HG02610 (cell line): Measurements from ENCODE around the gene PLIN3.
A peak's percentile ranks its signal among the peaks of the same experiment; 100 is the strongest.
"Not testable (repeated sequence)": the region's sequence is repeated elsewhere in the genome, so short reads cannot be mapped to it uniquely, and the experiment has no call there.

Experiments
- ATAC-seq: cut with Tn5 transposase; IDR thresholded peaks from one replicate; pipeline ENCODE4 v1.9.1; 2021; ENCODE audit warnings: mild to moderate bottlenecking, moderate library complexity; ENCODE audit not compliant: unreplicated experiment

Gene PLIN3

DNA sequence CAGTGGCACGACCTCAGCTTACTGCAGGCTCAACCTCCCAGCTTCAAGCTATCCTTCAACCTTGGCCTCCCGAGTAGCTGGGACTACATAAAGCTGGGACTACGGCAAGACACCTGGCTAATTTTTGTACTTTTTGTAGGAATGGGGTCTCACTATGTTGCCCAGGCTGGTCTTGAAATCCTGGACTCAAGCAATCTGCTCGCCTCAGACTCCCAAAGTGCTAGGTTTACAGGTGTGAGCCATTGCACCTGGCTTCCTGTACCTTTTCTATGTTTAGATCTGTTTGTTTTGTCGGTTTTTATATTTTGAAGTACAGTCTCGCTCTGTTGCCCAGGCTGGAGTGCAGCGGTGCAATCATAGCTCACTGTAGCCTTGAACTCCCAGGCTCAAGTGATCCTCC is 18.4 kb downstream of the PLIN3 start:
- no peak for ATAC-seq

DNA sequence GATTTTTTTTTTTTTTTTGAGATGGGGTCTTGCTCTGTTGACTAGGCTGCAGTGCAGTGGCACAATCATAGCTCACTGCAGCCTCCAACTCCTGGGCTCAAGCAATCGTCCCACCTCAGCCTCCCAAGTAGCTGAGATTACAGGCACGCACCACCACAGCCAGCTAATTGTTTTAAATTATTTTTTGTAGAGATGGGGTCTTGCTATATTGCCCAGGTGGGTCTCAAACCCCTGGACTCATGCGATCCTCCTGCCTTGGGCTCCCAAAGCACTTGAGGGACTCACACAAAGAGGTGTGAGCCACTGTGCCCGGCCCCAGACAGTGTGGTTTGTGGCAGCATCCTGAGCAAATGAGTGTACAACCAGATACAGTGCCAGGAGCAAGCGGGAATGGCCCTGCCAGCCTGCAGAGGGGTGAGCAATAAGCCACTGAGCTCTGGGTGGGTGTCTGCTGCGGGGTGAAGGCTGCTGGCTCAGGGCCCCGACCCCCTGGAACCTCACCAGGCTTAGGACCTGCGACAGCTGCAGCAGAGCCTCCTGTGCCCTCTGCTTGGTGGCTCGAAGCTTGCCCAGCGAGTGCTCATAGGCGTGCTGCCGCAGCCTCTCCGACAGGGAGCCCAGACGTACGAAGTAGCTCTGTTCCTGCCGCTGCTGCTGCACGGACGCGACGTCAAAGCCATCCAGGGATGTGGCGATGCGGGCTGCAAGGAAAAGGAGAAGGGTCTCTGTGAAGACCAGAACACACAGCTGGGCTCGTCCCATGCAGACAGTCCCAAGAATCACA is 20.1 kb downstream of the PLIN3 start:
- no peak for ATAC-seq

- not testable (repeated sequence) for ATAC-seq
Observed at GRCh38 chr19:4845975-4846374, 21.5 kb downstream of the PLIN3 start.

DNA sequence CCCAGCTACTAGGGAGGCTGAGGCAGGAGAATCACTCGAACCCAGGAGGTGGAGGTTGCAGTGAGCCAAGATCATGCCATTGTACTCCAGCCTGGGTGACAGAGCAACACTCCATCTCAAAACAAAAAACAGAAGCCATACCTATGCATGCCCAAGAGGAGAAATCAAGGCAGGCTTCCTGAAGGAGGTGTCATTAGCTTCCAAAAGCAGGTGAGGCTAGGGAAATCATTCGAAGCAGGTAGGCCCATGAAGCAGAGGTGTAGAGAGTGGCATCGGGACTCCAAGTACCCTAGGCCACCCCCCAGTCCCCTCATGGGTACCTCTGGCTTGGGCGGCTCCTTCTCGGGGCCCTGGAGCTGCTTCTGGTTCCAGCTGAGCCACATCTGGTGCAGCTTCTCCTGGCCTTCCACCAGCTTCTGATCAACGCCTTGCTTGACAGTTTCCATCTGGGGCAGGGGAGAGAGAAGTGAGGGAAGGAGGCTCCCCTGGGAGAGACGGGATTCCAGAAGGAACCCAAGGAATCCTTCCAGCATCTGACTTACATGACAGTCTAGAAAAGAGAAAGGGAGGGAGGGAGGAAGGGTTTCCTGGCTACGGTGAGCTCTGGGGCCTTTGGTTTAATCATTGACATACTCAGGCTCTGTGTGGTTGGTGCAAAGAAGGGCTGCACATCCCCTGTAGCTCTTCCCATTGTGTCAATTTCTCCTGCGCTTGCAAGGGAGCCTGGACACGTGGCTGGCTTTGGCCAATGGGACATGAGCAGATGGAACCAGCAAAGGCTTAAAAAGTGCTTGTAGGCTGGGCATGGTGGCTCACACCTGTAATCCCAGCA is 22.9 kb downstream of the PLIN3 start:
- no peak for ATAC-seq

- no peak for ATAC-seq
Observed at GRCh38 chr19:4843647-4843965, 23.9 kb downstream of the PLIN3 start.

DNA sequence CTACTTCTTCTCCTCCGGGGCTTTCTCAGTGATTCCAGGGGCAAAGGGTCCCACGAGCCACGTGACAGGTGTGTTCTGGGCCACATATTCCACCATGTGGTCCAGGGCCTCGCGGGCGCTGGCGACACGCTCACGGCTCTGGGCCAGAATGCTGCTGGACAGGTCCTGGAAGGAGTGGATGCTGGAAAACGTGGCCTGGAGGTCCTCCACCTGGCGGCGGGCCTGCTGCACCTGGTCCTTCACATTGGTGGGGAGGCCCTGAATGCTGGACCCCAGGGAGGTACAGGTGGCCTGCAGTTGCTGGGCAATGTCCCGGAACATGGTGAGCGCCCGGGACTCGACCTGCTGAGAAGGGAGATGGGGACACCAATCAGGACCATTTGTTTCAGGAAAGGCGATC is 28.3 kb downstream of the PLIN3 start:
- ATAC-seq: no peak

- no peak for ATAC-seq
Observed at GRCh38 chr19:4832776-4833175, 34.7 kb downstream of the PLIN3 start.

DNA sequence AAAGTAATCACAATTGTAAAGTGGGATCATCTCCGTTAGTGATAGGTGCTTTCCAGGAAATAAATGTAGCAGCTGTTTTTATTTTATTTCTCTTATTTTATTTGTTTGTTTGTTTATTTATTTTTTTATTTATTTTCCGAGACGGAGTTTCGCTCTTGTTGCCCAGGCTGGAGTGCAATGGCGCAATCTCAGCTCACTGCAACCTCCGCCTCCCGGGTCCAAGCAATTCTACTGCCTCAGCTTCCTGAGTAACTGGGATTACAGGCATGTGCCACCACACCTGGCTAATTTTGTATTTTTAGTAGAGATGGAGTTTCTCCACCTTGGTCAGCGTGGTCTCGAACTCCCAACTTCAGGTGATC is 35.5 kb downstream of the PLIN3 start:
- not testable (repeated sequence) for ATAC-seq

GRCh38 chr19:4831304-4831978 is 36.0 kb downstream of the PLIN3 start, which contains the start of gene TICAM1:
Gene TICAM1 (minus strand): TSS chr19:4831712. CDS start chr19:4818377, 13,335 bp downstream.
- peak; percentile 75 for ATAC-seq

GRCh38 chr19:4830768-4831265 is 36.6 kb downstream of the PLIN3 start:
- no peak for ATAC-seq

DNA sequence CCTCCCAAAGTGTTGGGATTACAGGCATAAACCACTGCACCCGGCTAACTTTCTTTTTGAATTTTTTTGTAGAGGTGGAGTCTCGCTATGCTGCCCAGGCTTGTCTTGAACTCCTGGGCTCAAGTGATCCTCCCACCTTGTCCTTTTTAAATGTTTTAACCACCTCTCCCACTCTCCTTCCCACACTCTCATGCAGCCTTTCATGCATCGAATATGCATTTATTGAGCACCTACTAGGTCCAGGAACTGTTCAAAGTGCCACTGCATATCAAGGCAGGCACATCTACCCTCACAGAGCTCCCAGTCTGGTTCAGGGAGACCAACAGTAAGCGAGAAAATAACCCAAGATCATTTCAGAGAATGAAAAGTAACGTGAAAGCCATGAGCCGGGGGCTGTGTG is 37.1 kb downstream of the PLIN3 start:
- no peak for ATAC-seq

DNA sequence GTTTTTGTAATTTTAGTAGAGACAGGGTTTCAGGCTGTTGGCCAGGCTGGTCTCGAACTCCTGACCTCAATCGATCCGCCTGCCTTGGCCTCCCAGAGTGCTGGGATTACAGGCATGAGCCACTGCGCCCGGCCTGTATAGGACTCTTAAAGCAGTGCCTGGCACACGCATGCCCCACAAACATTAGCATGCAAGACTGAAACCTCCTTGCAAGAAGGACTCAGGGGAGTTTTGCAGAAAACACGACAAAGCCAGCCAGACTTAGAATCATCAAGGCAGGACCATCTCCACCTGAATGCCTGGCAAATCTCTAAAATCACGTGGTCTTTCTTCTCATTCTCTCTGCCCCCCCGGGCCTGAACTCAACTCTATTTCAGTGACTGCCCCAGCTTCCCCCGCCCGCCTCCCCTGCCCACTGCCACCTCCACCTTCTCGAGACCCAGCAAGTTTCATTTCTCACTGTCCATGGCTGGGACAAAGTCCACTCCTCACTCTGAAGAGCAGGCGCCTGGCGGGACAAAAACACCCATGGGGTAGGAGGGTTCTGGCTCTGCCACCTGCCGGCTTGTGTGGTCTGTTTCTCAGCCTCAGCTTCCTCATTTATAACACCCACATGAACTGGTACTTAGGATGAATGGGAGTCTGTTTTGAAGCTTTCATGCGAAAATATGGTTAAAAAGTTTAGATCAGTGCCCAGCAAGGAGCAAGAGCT is 38.3 kb downstream of the PLIN3 start:
- ATAC-seq: no peak

DNA sequence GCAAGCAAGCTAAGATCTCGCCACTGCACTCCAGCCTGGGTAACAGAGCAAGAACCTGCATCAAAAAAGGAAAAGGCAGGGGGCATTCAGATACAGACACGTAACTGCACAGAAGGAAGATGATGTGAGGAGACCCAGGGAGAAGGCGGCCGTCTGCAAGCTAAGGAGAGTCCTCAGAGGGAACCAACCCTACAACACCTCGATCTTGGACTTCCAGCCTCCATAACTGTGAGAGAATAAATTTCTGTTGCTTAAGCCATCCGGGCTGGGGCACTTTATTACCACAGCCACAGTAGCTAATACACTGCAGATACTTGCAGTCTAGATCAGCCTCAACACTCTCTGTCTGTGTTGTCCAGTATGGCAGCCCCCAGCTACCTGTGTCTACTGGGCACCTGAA is 43.9 kb downstream of the PLIN3 start:
- ATAC-seq: no peak

DNA sequence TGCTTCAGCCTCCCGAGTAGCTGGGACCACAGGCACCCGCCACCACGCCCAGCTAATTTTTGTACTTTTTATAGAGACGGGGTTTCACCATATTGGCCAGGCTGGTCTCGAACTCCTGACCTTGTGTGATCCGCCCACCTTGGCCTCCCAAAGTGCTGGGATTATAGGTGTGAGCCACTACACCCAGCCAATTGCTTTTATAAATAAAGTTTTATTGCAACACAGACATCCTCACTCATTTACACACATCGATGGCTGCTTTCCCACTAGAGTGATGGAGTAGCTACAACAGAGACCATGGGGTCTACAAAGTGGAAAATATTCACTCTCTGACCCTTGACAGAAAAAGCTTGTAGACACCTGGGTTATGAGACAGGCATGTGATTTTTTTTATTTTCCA is 45.1 kb downstream of the PLIN3 start:
- not testable (repeated sequence) for ATAC-seq

DNA sequence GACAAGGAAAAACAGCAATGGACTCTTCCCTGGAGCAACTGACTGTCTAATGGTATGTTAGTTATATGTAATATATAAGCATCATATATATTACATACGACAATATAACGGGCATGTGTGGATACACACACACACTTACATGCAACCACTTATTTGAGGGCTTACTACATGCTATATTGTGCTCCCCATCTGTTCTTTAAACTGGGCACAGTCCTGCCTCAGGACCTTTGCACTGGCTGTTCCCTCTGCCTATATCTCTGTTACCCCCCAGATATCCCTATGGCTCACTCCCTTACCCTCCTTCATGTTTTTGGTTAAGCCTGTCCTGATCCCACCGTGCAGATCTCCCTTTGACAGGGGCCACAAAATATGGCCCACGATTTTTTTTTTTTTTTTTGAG is 46.2 kb downstream of the PLIN3 start:
- ATAC-seq: no peak

- no peak for ATAC-seq
Observed at GRCh38 chr19:4817467-4818277, 49.8 kb downstream of the PLIN3 start.

DNA sequence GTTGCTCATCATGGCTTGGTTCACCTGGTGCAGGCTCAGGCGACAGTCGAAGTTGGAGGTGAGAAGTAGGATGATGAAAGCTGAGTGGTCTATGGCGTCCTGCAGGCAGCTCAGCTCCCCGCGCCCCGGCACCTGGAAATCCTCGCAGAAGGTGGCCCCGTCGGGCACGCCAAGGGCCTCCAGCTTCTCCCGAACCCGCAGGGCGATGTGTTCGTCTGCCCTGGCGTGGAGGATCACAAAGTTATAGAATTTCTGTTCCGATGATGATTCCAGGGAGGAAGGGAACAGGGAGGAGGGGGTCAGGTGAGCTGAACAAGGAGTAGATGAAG is 50.6 kb downstream of the PLIN3 start:
- no peak for ATAC-seq

- ATAC-seq: no peak
Observed at GRCh38 chr19:4816202-4816949, 51.1 kb downstream of the PLIN3 start.

DNA sequence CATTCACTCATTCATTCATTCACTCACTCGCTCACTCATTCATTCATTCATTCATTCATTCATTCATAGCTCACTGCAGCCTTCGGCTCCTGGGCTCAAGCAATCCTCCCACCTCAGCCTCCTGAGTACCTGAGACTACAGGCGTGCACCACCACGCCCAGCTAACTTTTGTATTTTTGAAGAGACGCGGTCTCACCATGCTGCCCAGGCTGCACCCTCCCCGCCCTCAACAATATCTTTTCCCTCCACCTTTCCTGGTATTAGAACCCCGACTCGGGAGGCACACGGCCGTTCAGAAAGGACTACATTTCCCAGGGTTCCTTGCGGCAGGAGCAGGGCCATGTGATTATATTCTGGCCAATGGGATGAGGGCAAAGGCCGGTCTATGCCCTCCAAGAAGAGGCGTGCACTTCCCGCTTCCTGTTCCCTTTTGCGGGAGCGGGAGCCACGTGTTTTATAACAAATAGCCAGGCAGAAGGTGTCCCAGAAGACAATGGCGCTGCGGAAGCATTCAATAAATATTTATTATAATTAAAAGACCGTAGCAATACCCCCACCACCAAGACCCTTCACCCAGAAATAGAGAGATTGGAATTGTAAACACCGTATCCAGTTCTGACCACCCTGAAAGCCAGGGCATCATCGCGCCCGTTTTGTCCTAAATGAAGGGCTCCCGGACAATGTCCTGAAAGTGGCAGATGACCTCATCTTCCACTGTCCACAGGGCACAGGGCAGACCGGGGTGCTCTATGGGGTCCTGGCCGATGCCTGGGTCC is 51.9 kb downstream of the PLIN3 start:
- ATAC-seq: peak; percentile 69
